Cardiac muscle cell (in vitro differentiated cells and primary cell): ENCODE results near the gene GHRL. TPM values are rescaled to one million over a fixed set of nuclear protein-coding genes. Genes with fewer than 3 reads are reported as not detected.

Experiments used
- DNase-seq, 2 donors: peaks; one replicate each; pipeline versions ENCODE4 v3.0.0 to v3.0.0-alpha.2; 2010 to 2017; ENCODE audit warnings: low read depth in 1 of 2, low spot score in 1 of 2
- H3K27ac ChIP-seq: fragments of 200-600 bp; sonication (generic); 2 replicates; pipeline ENCODE4 v1.5.1; 2016
- H3K27me3 ChIP-seq: fragments of 200-600 bp; sonication (generic); 2 replicates; pipeline ENCODE4 v1.6.0; 2016; ENCODE audit warnings: control low read depth
- H3K36me3 ChIP-seq: fragments of 200-600 bp; sonication (generic); 2 replicates; pipeline ENCODE4 v1.5.1; 2016; ENCODE audit warnings: control low read depth
- H3K4me1 ChIP-seq: fragments of 200-600 bp; sonication (generic); 2 replicates; pipeline ENCODE4 v1.8.1; 2017; ENCODE audit warnings: low read depth, mild to moderate bottlenecking, mixed run types
- H3K4me3 ChIP-seq: fragments of 200-600 bp; sonication (generic); 2 replicates; pipeline ENCODE4 v1.5.1; 2016; ENCODE audit warnings: mild to moderate bottlenecking
- H3K9me3 ChIP-seq: fragments of 200-600 bp; sonication (generic); 2 replicates; pipeline ENCODE4 v1.5.1; 2017; ENCODE audit warnings: low read depth, mild to moderate bottlenecking, control low read depth
- CTCF ChIP-seq: IDR thresholded peaks from 2 replicates; pipeline ENCODE4 v1.5.1; 2012; ENCODE audit warnings: low read depth, mild to moderate bottlenecking, low read length
- polyA plus RNA-seq: library from polyadenylated mRNA; unstranded; fragments of >200 nt; fragmentation: Nextera tagmentation; extraction: Ambion mirVana; gene quantifications from 2 replicates; pipeline ENCODE4 v1.2.1, GENCODE V29; 2016
- total RNA-seq: library from RNA; depleted of rRNA; stranded (reverse); fragments of >200 nt; gene quantifications from 2 replicates; pipeline ENCODE4 v1.2.3, GENCODE V29; 2016

The GHRL gene
- total and polyA plus RNA-seq, 2 experiments from 2014 or later, result 0.18 to 0.46 TPM

GRCh38 chr3:10321630-10322351 lies 29.0 kb upstream of the GHRL start:
- H3K4me3 ChIP-seq, result no peak overlapping the region

DNA sequence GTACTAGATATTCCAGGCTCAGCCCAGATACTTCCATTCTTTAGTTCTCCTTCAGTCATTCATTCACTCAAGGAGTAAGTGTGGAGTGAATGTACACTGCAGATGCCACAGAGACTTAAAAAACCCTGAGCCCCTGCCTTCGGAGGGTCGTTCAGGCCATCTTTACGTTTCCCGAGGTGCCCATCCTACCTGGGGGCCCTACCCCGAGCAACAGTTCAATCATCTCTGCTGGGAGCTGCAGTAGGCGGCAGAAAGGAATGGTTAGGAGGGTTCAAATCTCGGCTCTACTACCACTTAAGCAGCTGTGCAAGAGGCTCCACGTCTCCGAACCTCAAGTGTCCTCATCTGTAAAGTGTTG lies 27.6 kb upstream of the GHRL start:
- TF ChIP-seq CTCF, result no peak
- Histone ChIP-seq H3K4me1 (no peaks in the 10 kb centered on the region), H3K27me3 (peaks cover 2% of the 10 kb centered on the region), H3K36me3 (peaks cover 22% of the 10 kb centered on the region), H3K9me3 (no peaks in the 10 kb centered on the region), H3K4me3 (peak overlapping the region; percentile 96), H3K27ac (peak overlapping the region; percentile 92)
- peak in 1 of 2 donors; percentile 9 for DNase-seq

More at GRCh38 chr3:10321630-10322351, 29.0 kb upstream of the GHRL start:
- H3K27me3 ChIP-seq, result peaks cover 12% of the 10 kb centered on the region
- DNase-seq, result no peak
- H3K9me3 ChIP-seq, result no peaks in the 10 kb centered on the region
- TF ChIP-seq CTCF, result no peak
- no peak overlapping the region for H3K27ac ChIP-seq
- peaks cover 20% of the 10 kb centered on the region for H3K36me3 ChIP-seq
- no peaks in the 10 kb centered on the region for H3K4me1 ChIP-seq

GRCh38 chr3:10319804-10320203 lies 27.1 kb upstream of the GHRL start:
- Histone ChIP-seq H3K9me3 (no peaks in the 10 kb centered on the region), H3K4me1 (no peaks in the 10 kb centered on the region), H3K27ac (no peak overlapping the region), H3K36me3 (peaks cover 26% of the 10 kb centered on the region), H3K4me3 (peak overlapping the region; percentile 96), H3K27me3 (no peaks in the 10 kb centered on the region)
- peak in 1 of 2 donors; percentile 26 for DNase-seq
- TF ChIP-seq CTCF, result no peak

- Histone ChIP-seq H3K4me1 (no peaks in the 10 kb centered on the region), H3K9me3 (no peaks in the 10 kb centered on the region), H3K4me3 (no peak overlapping the region), H3K36me3 (peaks cover 32% of the 10 kb centered on the region), H3K27ac (no peak overlapping the region), H3K27me3 (no peaks in the 10 kb centered on the region)
- DNase-seq, result no peak
- TF ChIP-seq CTCF, result no peak
Observed at GRCh38 chr3:10319251-10319650, 26.5 kb upstream of the GHRL start.

DNA sequence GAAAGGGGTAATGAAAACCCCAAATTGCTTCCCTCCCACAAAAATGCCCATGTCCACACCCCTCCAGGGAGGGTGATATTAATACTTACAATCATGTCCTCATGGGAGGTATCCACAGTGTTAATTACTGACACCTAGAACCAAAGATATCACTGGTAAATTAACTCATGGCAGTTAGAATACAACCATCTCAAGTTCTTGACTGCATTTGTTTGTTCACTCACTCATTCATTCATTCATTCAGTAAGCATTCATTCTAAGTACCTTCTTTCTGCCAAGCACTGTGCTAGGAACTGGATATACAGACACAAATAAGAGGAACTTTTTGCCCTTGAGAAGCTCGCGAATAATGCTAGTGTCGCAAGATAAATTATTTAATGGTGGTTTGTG lies 25.2 kb upstream of the GHRL start:
- Histone ChIP-seq H3K4me1 (no peaks in the 10 kb centered on the region), H3K4me3 (no peak overlapping the region), H3K36me3 (peaks cover 43% of the 10 kb centered on the region), H3K27me3 (no peaks in the 10 kb centered on the region), H3K9me3 (no peaks in the 10 kb centered on the region), H3K27ac (no peak overlapping the region)
- DNase-seq, result no peak
- TF ChIP-seq CTCF, result no peak
